GM18907 (cell line): ENCODE data around the gene THAP8.

ENCODE experiments used
- ATAC-seq: cut with Tn5 transposase; IDR thresholded peaks from one replicate; pipeline ENCODE4 v1.9.1; 2021; ENCODE audit warnings: mild to moderate bottlenecking, moderate library complexity; ENCODE audit not compliant: unreplicated experiment

Gene THAP8

DNA sequence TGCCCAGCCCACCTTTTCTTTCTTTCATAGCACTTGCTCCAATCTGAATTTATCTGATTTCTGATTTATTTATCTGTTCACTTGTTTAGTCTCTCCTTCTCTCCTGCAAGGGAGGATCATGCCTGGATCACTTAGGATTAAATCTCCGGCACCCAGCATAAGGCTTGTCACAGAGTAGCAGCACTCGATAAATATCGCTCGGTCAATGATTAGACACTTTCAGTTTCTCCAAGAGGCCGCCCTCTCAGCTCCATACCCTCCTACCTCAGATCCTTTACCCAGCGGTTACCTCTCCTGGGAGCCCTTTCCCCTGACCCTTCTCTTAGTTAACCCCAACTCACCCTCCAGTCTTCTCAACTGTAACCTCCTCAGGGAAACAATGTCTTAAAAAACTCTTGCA lies 22.8 kb downstream of the THAP8 start:
- ATAC-seq = no peak

- ATAC-seq = no peak
These were observed 23.6 kb downstream of the THAP8 start for GRCh38 chr19:36030264-36031148.

DNA sequence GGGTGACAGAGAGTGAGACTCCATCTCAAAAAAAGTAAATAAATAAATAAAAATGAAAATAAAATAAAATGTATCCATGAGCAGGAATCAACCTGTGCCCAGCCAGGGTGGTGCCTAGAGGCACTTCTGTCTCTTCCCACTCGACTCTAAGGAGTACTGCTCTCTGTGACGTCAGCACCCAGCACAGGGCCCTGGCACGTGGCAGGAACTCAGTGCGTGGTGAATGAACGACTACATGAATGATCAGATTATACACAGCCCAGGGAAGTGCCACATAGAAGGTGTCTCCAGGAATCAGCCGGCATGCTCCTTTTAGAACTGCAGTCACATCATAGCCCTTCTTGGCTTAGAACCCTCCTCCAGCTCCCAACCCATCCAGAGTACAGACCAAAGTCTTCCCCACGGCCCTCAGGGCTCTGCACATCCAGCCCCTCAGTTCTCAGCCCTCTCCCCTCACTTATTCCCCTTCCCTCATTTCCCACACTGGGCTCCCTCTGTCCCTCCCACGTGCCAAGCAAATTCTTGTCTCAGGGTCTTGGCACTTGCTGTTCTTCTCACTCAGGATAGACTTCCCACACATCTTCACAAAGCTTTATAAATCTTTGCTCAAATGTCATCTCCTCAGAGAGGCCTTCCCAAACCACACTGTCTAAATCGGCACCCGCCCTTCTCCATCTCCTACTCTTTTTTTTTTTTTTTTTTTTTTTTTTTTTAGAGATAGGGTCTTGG lies 25.6 kb downstream of the THAP8 start:
- ATAC-seq = no peak

DNA sequence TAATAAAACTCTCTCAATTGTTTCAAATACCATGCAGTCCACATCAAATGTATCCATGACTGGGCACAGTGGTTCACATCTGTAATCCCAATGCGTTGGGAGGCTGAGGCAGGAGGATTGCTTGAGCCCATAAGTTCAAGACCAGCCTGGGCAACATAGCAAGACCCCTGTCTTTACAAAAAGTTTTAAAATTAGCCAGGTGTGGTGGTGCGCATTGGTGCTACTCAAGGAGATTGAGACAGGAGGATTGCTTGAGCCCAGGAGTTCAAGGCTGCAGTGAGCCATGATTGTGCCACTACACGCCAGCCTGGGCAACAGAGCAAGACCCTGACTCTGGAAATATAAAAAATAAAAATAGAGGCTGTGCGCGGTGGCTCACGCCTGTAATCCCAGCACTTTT lies 26.4 kb downstream of the THAP8 start:
- no peak for ATAC-seq

GRCh38 chr19:36026091-36026876 lies 27.8 kb downstream of the THAP8 start:
- no peak for ATAC-seq

DNA sequence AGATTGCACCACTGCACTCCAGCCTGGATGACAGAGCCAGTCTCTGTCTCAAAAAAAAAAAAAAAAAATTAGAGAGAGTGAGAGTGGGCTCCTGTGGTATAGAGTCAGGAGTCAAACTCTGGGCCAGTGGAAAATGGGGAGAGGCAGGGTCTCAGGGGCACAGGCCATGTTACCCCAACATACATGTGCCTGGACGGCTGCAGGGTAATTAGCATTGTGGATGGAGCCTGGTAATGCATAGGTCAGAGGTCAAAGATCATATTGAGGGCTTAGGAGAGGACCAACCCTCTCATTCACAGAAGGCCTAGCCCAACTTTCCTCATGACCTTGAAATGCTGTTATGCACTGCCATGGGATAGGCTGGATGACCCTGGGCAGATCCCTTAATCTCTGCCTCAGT lies 28.5 kb downstream of the THAP8 start:
- ATAC-seq = no peak

DNA sequence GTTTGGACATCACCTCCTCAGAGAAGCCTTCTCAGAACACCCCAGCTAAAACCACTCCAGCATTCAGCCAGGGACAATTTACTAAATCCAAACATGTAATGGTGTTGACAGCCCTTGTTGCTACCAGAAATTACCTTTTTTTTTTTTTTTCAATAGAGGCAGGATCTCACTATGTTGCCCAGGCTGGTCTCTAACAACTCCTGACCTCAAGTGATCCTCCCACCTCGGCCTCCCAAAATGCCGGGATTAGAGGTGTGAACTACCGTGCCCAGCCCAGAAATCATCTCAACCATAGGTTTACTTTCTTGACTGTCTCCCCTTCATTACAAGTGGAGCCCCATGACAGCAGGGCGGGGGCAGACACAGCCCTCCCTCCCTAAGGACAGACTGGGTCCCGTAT lies 30.7 kb downstream of the THAP8 start:
- no peak for ATAC-seq

GRCh38 chr19:36019061-36019670 lies 34.9 kb downstream of the THAP8 start:
- ATAC-seq = no peak

- peak; percentile 92 for ATAC-seq
These were observed 39.8 kb downstream of the THAP8 start, which contains the start of gene ALKBH6 for GRCh38 chr19:36014012-36014924. TSS of gene ALKBH6 (minus strand) at chr19:36014213. CDS start at chr19:36013397, 816 bp downstream.

- ATAC-seq = no peak
These were observed 40.6 kb downstream of the THAP8 start for GRCh38 chr19:36013280-36014011.

GRCh38 chr19:36010402-36010801 lies 43.7 kb downstream of the THAP8 start:
- ATAC-seq = no peak

DNA sequence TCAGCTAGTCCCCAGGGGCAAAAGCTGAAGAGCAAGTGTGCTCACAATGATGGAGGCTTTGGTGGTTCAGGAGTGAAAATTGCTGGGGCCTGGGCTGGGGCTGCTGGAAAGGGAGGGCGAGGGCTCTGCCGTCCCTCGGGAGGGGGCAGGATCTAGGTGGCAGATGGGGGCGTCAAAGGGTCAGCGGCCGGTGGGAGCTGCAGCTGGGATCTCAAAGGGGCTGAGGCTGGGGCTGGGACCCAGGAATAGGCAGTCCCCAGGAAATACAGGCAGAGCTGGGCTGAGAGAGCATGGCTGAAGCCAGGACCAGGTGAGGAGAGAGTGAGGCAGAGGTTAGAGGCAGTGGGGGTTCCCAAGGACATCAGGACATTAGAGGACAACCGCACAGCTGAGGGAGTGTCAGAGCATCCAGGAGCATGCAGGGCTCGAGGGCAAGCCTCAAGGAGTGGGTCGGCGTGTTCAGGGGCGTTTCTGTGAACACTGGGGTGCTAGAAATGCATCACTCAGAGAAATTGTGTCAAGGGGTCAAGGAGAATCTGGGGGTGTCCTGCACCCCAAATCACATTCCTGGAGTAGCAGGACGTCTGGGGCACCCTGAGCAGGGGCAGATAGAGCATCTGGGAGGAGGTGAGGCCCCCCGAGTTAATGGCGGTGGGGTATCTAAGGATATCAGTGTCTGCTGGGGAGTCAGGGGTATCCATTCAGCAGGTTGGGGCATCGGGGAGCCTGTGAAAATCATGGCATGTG lies 44.3 kb downstream of the THAP8 start:
- ATAC-seq = no peak

DNA sequence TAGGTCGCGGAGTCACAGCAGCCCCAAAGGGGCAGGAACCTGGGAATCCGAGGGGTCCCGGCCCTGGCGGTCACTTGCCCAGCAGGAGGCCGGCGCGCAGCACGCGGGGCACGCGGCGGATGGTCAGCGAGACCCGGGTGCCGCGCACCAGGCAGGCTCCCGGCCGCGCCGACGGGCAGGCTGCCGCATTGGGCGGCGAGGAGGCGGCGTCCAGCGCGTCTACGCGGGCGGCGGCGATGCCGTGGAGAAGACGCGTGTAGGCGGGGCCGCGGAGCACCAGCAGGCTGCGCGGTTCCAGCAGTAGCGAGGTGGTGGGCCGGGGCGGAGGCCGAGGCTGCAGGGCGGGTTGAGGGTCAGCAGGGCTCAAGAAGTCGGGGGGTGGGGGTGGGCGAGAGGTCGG lies 44.9 kb downstream of the THAP8 start:
- no peak for ATAC-seq

DNA sequence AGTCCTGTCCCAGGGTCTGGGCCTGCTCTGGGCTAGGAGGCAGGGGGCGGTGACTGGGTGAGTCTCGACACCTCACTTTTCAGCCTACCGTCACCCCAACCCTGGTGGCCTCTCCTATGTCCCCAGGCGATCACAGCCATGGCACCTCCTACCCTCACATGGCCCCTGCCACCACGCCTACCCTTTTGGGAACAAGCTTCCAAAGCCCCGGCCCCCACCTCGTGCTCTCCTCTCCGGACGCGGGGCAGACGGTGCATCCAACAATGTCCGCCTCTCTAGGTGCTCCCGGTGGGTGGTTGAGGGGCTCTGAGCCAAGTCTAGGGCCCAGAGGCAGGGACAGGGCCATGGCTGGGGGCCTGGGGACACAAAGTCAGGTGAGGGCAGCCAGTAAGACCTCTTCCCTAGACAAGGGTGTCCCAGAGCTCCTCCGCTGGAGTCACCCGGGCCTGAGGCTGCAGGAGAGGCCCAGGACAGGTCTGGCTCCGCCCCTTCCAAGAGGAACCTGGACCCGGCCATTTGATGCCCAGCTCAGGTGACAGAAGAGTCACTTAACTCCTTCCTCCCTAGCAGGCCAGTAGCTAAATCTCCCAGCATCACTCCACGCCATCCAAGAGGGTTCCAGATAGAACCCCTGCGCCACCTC lies 45.6 kb downstream of the THAP8 start, which contains the start of gene SYNE4:
Gene SYNE4, minus strand, starts transcription at position 478 of the 643 bp plus-strand sequence. Its CDS starts 132 bp downstream, at position 346.
- no peak for ATAC-seq

- no peak for ATAC-seq
These were observed 47.1 kb downstream of the THAP8 start for GRCh38 chr19:36006955-36007354.

DNA sequence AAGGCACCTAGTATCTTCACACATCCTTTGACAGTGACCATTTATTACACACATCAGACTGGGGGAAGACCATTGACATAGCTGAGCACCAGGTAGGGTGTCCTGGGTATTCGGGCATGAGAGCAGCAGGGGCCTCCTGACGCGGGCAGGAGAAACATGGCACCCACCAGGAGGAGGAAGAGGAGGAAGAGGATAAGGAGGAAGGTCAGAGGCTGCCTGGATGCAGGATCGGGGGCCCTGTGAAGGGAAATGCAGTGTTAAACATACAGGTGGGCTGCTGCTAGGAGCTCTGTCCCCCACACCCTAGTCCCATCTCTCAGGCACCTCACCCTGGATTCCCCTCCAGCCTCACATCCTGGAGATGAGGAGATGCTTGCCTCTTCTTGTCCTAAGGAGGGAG lies 50.8 kb downstream of the THAP8 start:
- ATAC-seq = no peak

DNA sequence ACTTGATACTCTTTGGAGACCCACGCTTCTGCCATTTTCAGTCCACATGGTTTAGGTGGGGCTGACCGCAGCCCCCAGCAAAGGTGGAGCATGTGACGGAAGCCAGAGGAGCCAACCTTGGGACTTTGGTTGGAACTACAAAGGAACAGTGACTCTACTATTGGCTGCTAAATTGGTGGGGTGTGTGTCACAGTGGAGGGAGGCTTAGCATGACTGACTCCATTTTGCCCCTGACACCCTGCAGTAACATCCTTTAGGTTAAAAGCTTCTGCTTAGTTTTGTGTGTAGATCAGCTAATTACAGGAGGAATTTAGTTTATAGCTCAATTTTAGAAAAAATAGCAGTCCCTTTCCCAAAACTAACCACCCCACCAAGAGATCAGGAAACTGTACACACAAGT lies 52.5 kb downstream of the THAP8 start:
- no peak for ATAC-seq

- ATAC-seq = no peak
These were observed 57.3 kb downstream of the THAP8 start for GRCh38 chr19:35996777-35997176.
